Measurements from ENCODE around the gene EXT2.

Gene EXT2

GRCh38 chr11:44088377-44088776, 7.1 kb upstream of the EXT2 start:
- no peak for DNase-seq

GRCh38 chr11:44088871-44089270, 6.6 kb upstream of the EXT2 start:
- DNase-seq, result no peak

- no peak for DNase-seq
These were observed 4.9 kb upstream of the EXT2 start for GRCh38 chr11:44090539-44090938.

GRCh38 chr11:44094260-44094868, 1.1 kb upstream of the EXT2 start:
- no peak for DNase-seq

GRCh38 chr11:44096360-44097185, 1.1 kb downstream of the EXT2 start:
- DNase-seq, result no peak

- DNase-seq, result no peak
These were observed 2.3 kb downstream of the EXT2 start for GRCh38 chr11:44097821-44098220.

- no peak for DNase-seq
These were observed 5.6 kb downstream of the EXT2 start for GRCh38 chr11:44101098-44101497.

GRCh38 chr11:44104481-44105294, 9.2 kb downstream of the EXT2 start:
- no peak for DNase-seq

- DNase-seq, result no peak
These were observed 12.8 kb downstream of the EXT2 start for GRCh38 chr11:44108260-44108659.

GRCh38 chr11:44110231-44110679, 14.8 kb downstream of the EXT2 start:
- no peak for DNase-seq

- no peak for DNase-seq
These were observed 16.8 kb downstream of the EXT2 start for GRCh38 chr11:44112091-44112821.

- no peak for DNase-seq
These were observed 17.5 kb downstream of the EXT2 start for GRCh38 chr11:44113018-44113417.

- DNase-seq, result no peak
These were observed 18.1 kb downstream of the EXT2 start for GRCh38 chr11:44113572-44113971.

GRCh38 chr11:44116234-44116830, 20.9 kb downstream of the EXT2 start:
- no peak for DNase-seq

- no peak for DNase-seq
These were observed 24.7 kb downstream of the EXT2 start for GRCh38 chr11:44120169-44120568.

- DNase-seq, result no peak
These were observed 30.1 kb downstream of the EXT2 start for GRCh38 chr11:44125598-44125997.

- DNase-seq, result no peak
These were observed 30.8 kb downstream of the EXT2 start for GRCh38 chr11:44126304-44126703.

GRCh38 chr11:44127130-44127529, 31.7 kb downstream of the EXT2 start:
- DNase-seq, result no peak

GRCh38 chr11:44128729-44129128, 33.3 kb downstream of the EXT2 start:
- DNase-seq, result no peak

GRCh38 chr11:44130751-44131150, 35.3 kb downstream of the EXT2 start:
- no peak for DNase-seq

GRCh38 chr11:44133335-44133946, 38.0 kb downstream of the EXT2 start:
- no peak for DNase-seq

GRCh38 chr11:44134625-44135024, 39.1 kb downstream of the EXT2 start:
- no peak for DNase-seq

Data from GF-D8 (cell line).